GM12878 (cell line): Measurements from ENCODE around the gene TPCN2. TPM values are rescaled to one million over a fixed set of nuclear protein-coding genes. Genes with fewer than 3 reads are reported as not detected.

Experiments used
- ATAC-seq: fragments of 200-7000 bp; cut with Tn5 transposase; 3 replicates; pipeline ENCODE4 v1.9.1; 2020; ENCODE audit warnings: mild to moderate bottlenecking, moderate library complexity
- BruUV-seq: library from RNA; stranded (reverse); fragments of 400-500 nt; replicated peaks from 2 replicates; lab custom pipeline; 2021; lab: Mats Ljungman, UMichigan
- CTCF ChIA-PET: fragments of 300-600 bp; sonication (Branson Sonifier 250); formaldehyde crosslinking; extraction: SDS; loops from one replicate; lab custom pipeline; 2021; ENCODE audit warnings: inconsistent platforms; lab: Yijun Ruan, JAX
- POLR2A ChIA-PET: fragments of 350-600 bp; formaldehyde crosslinking; extraction: SDS; loops from one replicate; lab custom pipeline; 2021; ENCODE audit warnings: inconsistent platforms; lab: Charles Lee
- RAD21 ChIA-PET: fragments of 300-600 bp; sonication (Branson Sonifier 250); formaldehyde crosslinking; loops from one replicate; lab custom pipeline; 2023; ENCODE audit warnings: antibody characterized with exemption; ENCODE audit not compliant: unreplicated experiment; lab: Charles Lee
- SMC1A ChIA-PET: fragments of 300-600 bp; sonication (Branson Sonifier 250); formaldehyde crosslinking; loops from one replicate; lab custom pipeline; 2023; ENCODE audit not compliant: unreplicated experiment, uncharacterized antibody; lab: Charles Lee
- DNase-seq: peaks from one replicate; pipeline ENCODE4 v3.0.0-alpha.2; 2011; ENCODE audit warnings: low read depth, low spot score
- FAIRE-seq: peaks from 3 replicates; lab custom pipeline; 2011; peaks lifted over from hg19 to GRCh38; lab: Jason Lieb, UNC
- H2AFZ ChIP-seq: 2 replicates; pipeline ENCODE4 v1.6.0; 2011; ENCODE audit warnings: low read depth, low read length, control low read depth; ENCODE audit not compliant: control insufficient read depth
- H3K27ac ChIP-seq: 2 replicates; pipeline ENCODE4 v1.5.1; 2011; ENCODE audit warnings: control low read depth; ENCODE audit not compliant: control insufficient read depth, insufficient read depth
- H3K27me3 ChIP-seq, 2 experiments: replicated peaks in 1 of 2; 2 replicates each; pipeline versions ENCODE4 v1.6.0 to v1.6.1; 2011; ENCODE audit warnings: low read length in 1 of 2; ENCODE audit not compliant: control insufficient read depth in 2 of 2, insufficient read depth in 2 of 2
- H3K36me3 ChIP-seq, 2 experiments: 2 replicates each; pipeline ENCODE4 v1.5.1; 2011; ENCODE audit warnings: low read length in 1 of 2; ENCODE audit not compliant: control insufficient read depth in 2 of 2, insufficient read depth in 2 of 2
- H3K4me1 ChIP-seq: 2 replicates; pipeline ENCODE4 v1.6.1; 2011; ENCODE audit warnings: mild to moderate bottlenecking, low read length, moderate library complexity, mixed read lengths; ENCODE audit not compliant: control insufficient read depth, insufficient read depth
- H3K4me2 ChIP-seq: 2 replicates; pipeline ENCODE4 v1.6.0; 2011; ENCODE audit warnings: control low read depth; ENCODE audit not compliant: control insufficient read depth, insufficient read depth
- H3K4me3 ChIP-seq: fragments of 200-600 bp; sonication (generic); 2 replicates; pipeline ENCODE4 v1.5.1; 2016
- H3K79me2 ChIP-seq: 2 replicates; pipeline ENCODE4 v1.6.0; 2011; ENCODE audit warnings: low read length; ENCODE audit not compliant: control insufficient read depth, insufficient read depth
- H3K9ac ChIP-seq: 2 replicates; pipeline ENCODE4 v1.8.0; 2011; ENCODE audit warnings: low read length, control low read depth, mixed read lengths; ENCODE audit not compliant: control insufficient read depth, insufficient read depth
- H3K9me3 ChIP-seq: replicated peaks from 3 replicates; pipeline ENCODE4 v1.5.1; 2011; ENCODE audit warnings: mild to moderate bottlenecking, low read length; ENCODE audit not compliant: control insufficient read depth, insufficient read depth
- H4K20me1 ChIP-seq: 2 replicates; pipeline ENCODE4 v1.6.0; 2011; ENCODE audit not compliant: control insufficient read depth, insufficient read depth
- BCLAF1 ChIP-seq: fragments of 450-650 bp; IDR thresholded peaks from 2 replicates; pipeline ENCODE4 v1.6.1; 2017; ENCODE audit warnings: antibody characterized with exemption, mild to moderate bottlenecking, moderate library complexity
- BHLHE40 ChIP-seq, 2 experiments: fragments of 450-650 bp in 1 of 2; IDR thresholded peaks; 2 replicates each; pipeline ENCODE4 v1.6.1; 2011 to 2017; ENCODE audit warnings: low read depth in 2 of 2, borderline replicate concordance in 1 of 2, improper control_type of control experiment in 1 of 2, low read length in 1 of 2, mild to moderate bottlenecking in 1 of 2
- BRCA1 ChIP-seq: IDR thresholded peaks from 2 replicates; pipeline ENCODE4 v1.6.1; 2011; ENCODE audit warnings: low read depth, low read length, improper control_type of control experiment
- ETV6 ChIP-seq, 2 experiments: fragments of 450-650 bp in 1 of 2; IDR thresholded peaks in 1 of 2; conservative IDR thresholded peaks in 1 of 2; 2 replicates each; pipeline ENCODE4 v1.6.1; 2014; ENCODE audit warnings: antibody characterized with exemption in 1 of 2, borderline replicate concordance in 1 of 2, low read depth in 1 of 2, mild to moderate bottlenecking in 1 of 2, moderate library complexity in 1 of 2
- FOS ChIP-seq: IDR thresholded peaks from 3 replicates; pipeline ENCODE4 v1.6.1; 2011; ENCODE audit warnings: borderline replicate concordance; ENCODE audit not compliant: insufficient read length; ENCODE audit errors: extremely low read depth
- GABPA ChIP-seq: IDR thresholded peaks from 2 replicates; pipeline ENCODE4 v1.6.1; 2014; ENCODE audit warnings: antibody characterized with exemption, low read depth, mild to moderate bottlenecking, inconsistent platforms
- HCFC1 ChIP-seq: fragments of 150-350 bp; IDR thresholded peaks from 2 replicates; pipeline ENCODE4 v1.6.1; 2014; ENCODE audit warnings: low read length
- KAT2A ChIP-seq: conservative IDR thresholded peaks from 2 replicates; pipeline ENCODE4 v1.6.1; 2011; ENCODE audit warnings: low read depth, low read length; ENCODE audit not compliant: control insufficient read depth
- NFIC ChIP-seq: IDR thresholded peaks from 2 replicates; pipeline ENCODE4 v1.6.1; 2012; ENCODE audit warnings: low read depth, mild to moderate bottlenecking, inconsistent platforms, low read length, moderate library complexity
- NR2F1 ChIP-seq: fragments of 450-650 bp; conservative IDR thresholded peaks from 2 replicates; pipeline ENCODE4 v1.6.1; 2017; ENCODE audit warnings: mild to moderate bottlenecking
- RELA ChIP-seq: fragments of 450-650 bp; IDR thresholded peaks from 2 replicates; pipeline ENCODE4 v1.8.0; 2014; ENCODE audit warnings: borderline replicate concordance; ENCODE audit not compliant: partially characterized antibody
- RELB ChIP-seq: fragments of 450-650 bp; IDR thresholded peaks from 2 replicates; pipeline ENCODE4 v1.6.1; 2017; ENCODE audit warnings: low read depth, mild to moderate bottlenecking, moderate library complexity
- RFX5 ChIP-seq: IDR thresholded peaks from 2 replicates; pipeline ENCODE4 v1.6.1; 2011; ENCODE audit warnings: low read depth, low read length, improper control_type of control experiment
- SUPT20H ChIP-seq: IDR thresholded peaks from 2 replicates; pipeline ENCODE4 v1.6.1; 2011; ENCODE audit warnings: low read depth, mild to moderate bottlenecking, low read length, moderate library complexity, borderline replicate concordance; ENCODE audit not compliant: control insufficient read depth
- TBL1XR1 ChIP-seq: IDR thresholded peaks from 2 replicates; pipeline ENCODE4 v1.6.1; 2012; ENCODE audit warnings: low read depth, low read length, improper control_type of control experiment
- YY1 ChIP-seq: IDR thresholded peaks from 2 replicates; pipeline ENCODE4 v1.6.1; 2011; ENCODE audit warnings: low read depth, mild to moderate bottlenecking, low read length
- ZBED1 ChIP-seq: IDR thresholded peaks from 2 replicates; pipeline ENCODE4 v1.6.1; 2016; ENCODE audit warnings: borderline replicate concordance
- WGBS: methylation state at CpG from one replicate; pipeline ENCODE4 v1.1.6; 2016; ENCODE audit warnings: low lambda C conversion rate; ENCODE audit not compliant: insufficient replicate concordance, insufficient coverage; ENCODE audit errors: missing lambda C conversion rate; 5-methylcytosine and 5-hydroxymethylcytosine counted together
- in situ Hi-C: fragments of 300-500 bp; cut with MboI; formaldehyde crosslinking; loops from 9 replicates; pipeline ENCODE4 v1.14.3; 2018; ENCODE audit warnings: mixed read lengths
- intact Hi-C: fragments of 100-400 bp; cut with micrococcal nuclease; formaldehyde crosslinking; loops from one replicate; pipeline ENCODE4 v1.14.2; 2022; ENCODE audit not compliant: unreplicated experiment
- polyA plus RNA-seq, 11 experiments: library from polyadenylated mRNA; depleted of rRNA in 4 of 11; unstranded in 6 of 11; stranded (reverse) in 5 of 11; fragments of >200 nt; fragmentation: Nextera tagmentation in 4 of 11; fragmentation: Illumina TruSeq in 1 of 11; extraction: Ambion mirVana in 4 of 11; extraction: Trizol in 1 of 11; gene quantifications; 1 replicate in 1 of 11; 2 replicates in 10 of 11; pipeline versions ENCODE4 v1.2.1 to v1.2.3, GENCODE V29; 2011 to 2016; ENCODE audit warnings: inconsistent platforms in 2 of 11, missing spikeins in 2 of 11, low read depth in 1 of 11
- total RNA-seq, 4 experiments: library from RNA; depleted of rRNA in 3 of 4; stranded (reverse); fragments of >200 nt in 3 of 4; fragmentation: Illumina TruSeq in 1 of 4; extraction: Trizol in 1 of 4; gene quantifications; 2 replicates each; pipeline versions ENCODE4 v1.2.1 to v1.2.3, GENCODE V29; 2013 to 2021

The TPCN2 gene
- total and polyA plus RNA-seq, 10 of the 15 experiments (the other 5 are each of a cell fraction or from before 2014, with no cell fraction given): 1.7 to 18.4 (median 8.4) TPM

GRCh38 chr11:69110451-69110850, 61.7 kb downstream of the TPCN2 start:
- in situ Hi-C loops (no loop called here), intact Hi-C loops (no loop called here)
- H2AFZ ChIP-seq: no peak overlapping the region
- H3K27ac ChIP-seq: no peak overlapping the region
- no peaks in the 10 kb centered on the region for H3K79me2 ChIP-seq
- H3K4me1 ChIP-seq: no peaks in the 10 kb centered on the region
- ChIA-PET CTCF (interaction anchor here (1.4 kb wide), 1 partner anchor 560 kb away, joined by 6 read pairs; no protein-coding TSS in a partner anchor), POLR2A (no interaction called here), SMC1A (no interaction called here), RAD21 (no interaction called here)
- H3K4me2 ChIP-seq: no peak overlapping the region
- DNase-seq (no peak), FAIRE-seq (peak; percentile 47), ATAC-seq (no peak)
- no peaks in the 10 kb centered on the region for H3K36me3 ChIP-seq
- H3K9ac ChIP-seq: no peak overlapping the region
- WGBS: 73% methylated on average over 6 of the region's 6 CpGs
- no TSS peak for BruUV-seq
- no peak overlapping the region for H3K4me3 ChIP-seq
- H4K20me1 ChIP-seq: no peaks in the 10 kb centered on the region
- no peaks in the 10 kb centered on the region; the same call in 1 of the 3 replicates for H3K9me3 ChIP-seq
- H3K27me3 ChIP-seq: no peaks in the 10 kb centered on the region; a peak in 1 of 4 replicates
- TF ChIP-seq RELA (no peak), GABPA (no peak), NFIC (no peak), KAT2A (no peak), BCLAF1 (no peak), RFX5 (no peak), TBL1XR1 (no peak), BHLHE40 (IDR thresholded peaks at IDR 0.05; ENCODE audit: borderline replicate concordance in 1 of 2, low read depth in 2 of 2, low read length in 1 of 2) (no peak), FOS (no peak), RELB (no peak), YY1 (no peak), ZBED1 (no peak), NR2F1 (no peak), BRCA1 (no peak), ETV6 (conservative IDR thresholded peaks at IDR 0.05 in 1 of 2, IDR thresholded peaks at IDR 0.05 in 1 of 2; ENCODE audit: borderline replicate concordance in 1 of 2, low read depth in 1 of 2) (no peak), HCFC1 (no peak), SUPT20H (no peak)
